A549 (cell line): ENCODE data around the gene NDUFA5. TPM values are rescaled to one million over a fixed set of nuclear protein-coding genes. Genes with fewer than 3 reads are reported as not detected.

Experiments used
- ATAC-seq, 2 experiments: fragments of 200-7000 bp in 1 of 2; fragments of >200 bp in 1 of 2; cut with Nextera tagmentation in 1 of 2; cut with Tn5 transposase in 1 of 2; 3 replicates each; pipeline versions ENCODE4 v1.8.0 to v1.9.1; 2018 to 2020; ENCODE audit warnings: mild to moderate bottlenecking in 1 of 2, moderate library complexity in 1 of 2
- CTCF ChIA-PET: fragments of 300-600 bp; sonication (Branson Sonifier 250); formaldehyde crosslinking; extraction: SDS; loops from one replicate; lab custom pipeline; 2021; ENCODE audit warnings: antibody characterized with exemption, inconsistent platforms; lab: Yijun Ruan, JAX
- POLR2A ChIA-PET: fragments of 350-600 bp; formaldehyde crosslinking; extraction: SDS; loops from one replicate; lab custom pipeline; 2021; ENCODE audit warnings: antibody characterized with exemption, inconsistent platforms; lab: Yijun Ruan, JAX
- DNase-seq, 2 experiments: peaks; one replicate each; pipeline versions ENCODE4 v3.0.0 to v3.0.0-alpha.2; 2011 to 2016; ENCODE audit warnings: low read depth in 1 of 2, low spot score in 1 of 2
- FAIRE-seq: peaks from 2 replicates; lab custom pipeline; 2011; peaks lifted over from hg19 to GRCh38; lab: Jason Lieb, UNC
- H3K27ac ChIP-seq, 2 experiments: fragments of >200 bp; sonication (Bioruptor Twin); formaldehyde crosslinking; 3 replicates each; pipeline ENCODE4 v1.5.1; 2016 to 2017
- H3K4me1 ChIP-seq: fragments of >200 bp; sonication (Bioruptor Twin); formaldehyde crosslinking; 3 replicates; pipeline ENCODE4 v1.6.1; 2016
- H3K4me2 ChIP-seq: fragments of >200 bp; sonication (Bioruptor Twin); formaldehyde crosslinking; 3 replicates; pipeline ENCODE4 v1.6.1; 2016
- H3K4me3 ChIP-seq: fragments of >200 bp; sonication (Bioruptor Twin); formaldehyde crosslinking; 3 replicates; pipeline ENCODE4 v1.5.1; 2016
- H3K9me3 ChIP-seq: fragments of >200 bp; sonication (Bioruptor Twin); formaldehyde crosslinking; 3 replicates; pipeline ENCODE4 v1.6.1; 2016
- BHLHE40 ChIP-seq: IDR thresholded peaks from 2 replicates; pipeline ENCODE4 v1.6.1; 2012; ENCODE audit warnings: low read depth, low read length, inconsistent platforms
- CBX8 ChIP-seq: fragments of 200-600 bp; sonication (generic); IDR thresholded peaks from 2 replicates; pipeline ENCODE4 v1.6.1; 2016
- CEBPB ChIP-seq, 2 experiments: fragments of >200 bp in 1 of 2; sonication (Bioruptor Twin) in 1 of 2; formaldehyde crosslinking in 1 of 2; IDR thresholded peaks; 2 replicates each; pipeline ENCODE4 v1.6.1; 2012 to 2016
- CTCF ChIP-seq: fragments of >200 bp; sonication (Bioruptor Twin); formaldehyde crosslinking; IDR thresholded peaks from 3 replicates; pipeline ENCODE4 v1.5.1; 2016
- EHF ChIP-seq: fragments of 250-450 bp; sonication (Bioruptor Pico); IDR thresholded peaks from 2 replicates; pipeline ENCODE4 v1.5.0; 2020; ENCODE audit warnings: mild to moderate bottlenecking
- ELK1 ChIP-seq: fragments of 150-350 bp; IDR thresholded peaks from 2 replicates; pipeline ENCODE4 v1.6.1; 2014; ENCODE audit warnings: low read depth, mild to moderate bottlenecking, low read length
- FOSB ChIP-seq: fragments of 250-450 bp; sonication (Bioruptor Pico); IDR thresholded peaks from 2 replicates; pipeline ENCODE4 v1.5.0; 2020; ENCODE audit warnings: mild to moderate bottlenecking, moderate library complexity
- FOXS1 ChIP-seq: fragments of 250-450 bp; sonication (Bioruptor Pico); IDR thresholded peaks from 2 replicates; pipeline ENCODE4 v1.5.0; 2020; ENCODE audit warnings: mild to moderate bottlenecking, moderate library complexity
- HEYL ChIP-seq: fragments of 250-450 bp; sonication (Bioruptor Pico); IDR thresholded peaks from 2 replicates; pipeline ENCODE4 v1.8.0; 2021; ENCODE audit warnings: mild to moderate bottlenecking, moderate library complexity
- HOXB13 ChIP-seq: fragments of 250-450 bp; sonication (Bioruptor Pico); IDR thresholded peaks from 2 replicates; pipeline ENCODE4 v1.5.0; 2020; ENCODE audit warnings: low read depth, mild to moderate bottlenecking, moderate library complexity
- KDM5A ChIP-seq: fragments of 200-600 bp; sonication (generic); IDR thresholded peaks from 2 replicates; pipeline ENCODE4 v1.6.1; 2016; ENCODE audit warnings: antibody characterized with exemption, mild to moderate bottlenecking
- MAFK ChIP-seq: fragments of 450-650 bp; IDR thresholded peaks from 2 replicates; pipeline ENCODE4 v1.6.1; 2014; ENCODE audit not compliant: partially characterized antibody
- PBX3 ChIP-seq: IDR thresholded peaks from 2 replicates; pipeline ENCODE4 v1.6.1; 2012
- POLR2AphosphoS2 ChIP-seq: conservative IDR thresholded peaks from 2 replicates; pipeline ENCODE4 v1.6.1; 2012; ENCODE audit warnings: low read length, improper control_type of control experiment, inconsistent platforms
- RNF2 ChIP-seq: fragments of 200-600 bp; sonication (generic); IDR thresholded peaks from 2 replicates; pipeline ENCODE4 v1.6.1; 2016; ENCODE audit warnings: low read depth, mild to moderate bottlenecking, antibody characterized with exemption, moderate library complexity, borderline replicate concordance
- ZFP36 ChIP-seq: fragments of 450-650 bp; IDR thresholded peaks from 2 replicates; pipeline ENCODE4 v1.6.1; 2014; ENCODE audit warnings: borderline replicate concordance; ENCODE audit not compliant: partially characterized antibody
- WGBS: methylation state at CpG from one replicate; pipeline ENCODE4 v1.1.6; 2017; ENCODE audit errors: missing lambda C conversion rate; 5-methylcytosine and 5-hydroxymethylcytosine counted together
- polyA plus RNA-seq, 4 experiments: library from polyadenylated mRNA; depleted of rRNA in 3 of 4; stranded (reverse); fragments of >200 nt; fragmentation: RNase III in 1 of 4; extraction: RNeasy Plus Mini Kit Qiagen cat#74134 plus additional on column Dnase treatment in 1 of 4; gene quantifications; 2 replicates in 3 of 4; 3 replicates in 1 of 4; pipeline ENCODE4 v1.2.3, GENCODE V29; 2011 to 2017
- TF ChIP-seq, protein P1 (sequence below): IDR thresholded peaks from 2 replicates; pipeline ENCODE4 v1.6.1; 2012
- TF ChIP-seq, protein P2 (sequence below): fragments of 250-450 bp; sonication (Bioruptor Pico); IDR thresholded peaks from 2 replicates; pipeline ENCODE4 v1.5.0; 2021; ENCODE audit warnings: mild to moderate bottlenecking, moderate library complexity, borderline replicate concordance

Gene NDUFA5
- polyA plus RNA-seq, 2 of the 4 experiments (the other 2 are of a cell fraction), result 58.8 to 64.8 TPM

DNA sequence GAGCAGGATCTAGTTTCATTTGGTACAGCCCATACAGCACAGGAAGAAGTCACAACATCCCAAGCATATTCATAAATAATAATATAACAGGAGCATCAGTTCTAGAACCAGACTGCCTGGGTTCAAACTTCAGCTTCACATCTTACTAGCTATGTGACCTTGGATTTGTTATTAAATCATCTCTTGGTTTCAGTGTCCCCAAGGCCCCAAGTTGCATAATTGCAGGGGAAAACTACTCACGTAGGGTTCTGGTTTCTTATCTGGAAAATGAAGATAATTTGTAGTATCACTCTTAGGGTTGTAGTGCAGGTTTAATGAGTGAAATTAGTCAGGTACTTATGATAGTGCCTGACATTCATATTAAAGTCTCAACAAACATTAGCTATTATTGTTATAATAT lies 17.7 kb downstream of the NDUFA5 start:
- ATAC-seq (no peak), FAIRE-seq (no peak), DNase-seq (no peak)
- Histone ChIP-seq H3K4me3 (no peak overlapping the region), H3K9me3 (no peaks in the 10 kb centered on the region), H3K27ac (no peak overlapping the region), H3K4me1 (peaks cover 18% of the 10 kb centered on the region), H3K4me2 (no peak overlapping the region)
- TF ChIP-seq EHF (no peak), ELK1 (no peak), PBX3 (no peak), ZFP36 (no peak), HEYL (CRISPR knock-in tag) (no peak), KDM5A (no peak), RNF2 (no peak), HOXB13 (CRISPR knock-in tag) (no peak), POLR2AphosphoS2 (no peak), BHLHE40 (no peak), FOSB (CRISPR knock-in tag) (no peak), MAFK (no peak), CBX8 (no peak), FOXS1 (CRISPR knock-in tag) (no peak)
- TF ChIP-seq, protein P1, sequence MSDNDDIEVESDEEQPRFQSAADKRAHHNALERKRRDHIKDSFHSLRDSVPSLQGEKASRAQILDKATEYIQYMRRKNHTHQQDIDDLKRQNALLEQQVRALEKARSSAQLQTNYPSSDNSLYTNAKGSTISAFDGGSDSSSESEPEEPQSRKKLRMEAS, result no peak
- CTCF ChIA-PET, result interaction anchor here (0.8 to 1.5 kb wide), 3 partner anchors 45 to 333 kb away, joined by 3 to 8 read pairs (median 3); no protein-coding TSS in a partner anchor
- POLR2A ChIA-PET, result no interaction called here
- WGBS, result 86% methylated on average over 1 of the region's 1 CpG

DNA sequence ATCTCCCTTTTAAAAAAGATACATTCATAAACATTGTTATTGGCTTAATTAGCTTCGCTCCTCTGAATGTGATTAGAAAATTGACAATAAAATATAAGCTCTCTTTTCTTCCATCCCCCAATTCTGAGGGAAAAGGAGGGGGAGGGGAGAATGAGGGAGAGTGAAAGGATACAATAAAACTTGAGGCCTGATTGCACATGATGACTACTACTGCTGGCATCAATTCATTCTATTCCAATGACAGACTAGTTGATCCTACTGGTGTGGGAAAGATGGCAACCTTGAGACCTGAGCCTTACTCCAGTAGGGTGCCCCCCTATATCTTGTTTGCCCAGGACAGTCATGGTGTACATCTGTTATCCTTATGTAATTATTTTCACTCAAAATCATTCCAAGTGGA lies 18.7 kb downstream of the NDUFA5 start:
- CTCF ChIA-PET, result interaction anchor here (0.9 to 1.5 kb wide), 3 partner anchors 10 to 46 kb away, joined by 3 to 8 read pairs (median 3); no protein-coding TSS in a partner anchor
- Histone ChIP-seq H3K4me2 (peak overlapping the region; percentile 69; the same call in 1 of the 3 replicates), H3K27ac (peak overlapping the region in 1 of 2 experiments; percentile 70; a peak in 3 of 6 replicates), H3K4me3 (no peak overlapping the region), H3K9me3 (no peaks in the 10 kb centered on the region), H3K4me1 (peaks cover 19% of the 10 kb centered on the region)
- POLR2A ChIA-PET, result no interaction called here
- FAIRE-seq, result no peak
- 95% methylated on average over 1 of the region's 1 CpG for WGBS
- no peak for DNase-seq
- TF ChIP-seq CTCF (no peak), CEBPB (IDR thresholded peaks at IDR 0.05) (no peak)
- TF ChIP-seq, protein P2, sequence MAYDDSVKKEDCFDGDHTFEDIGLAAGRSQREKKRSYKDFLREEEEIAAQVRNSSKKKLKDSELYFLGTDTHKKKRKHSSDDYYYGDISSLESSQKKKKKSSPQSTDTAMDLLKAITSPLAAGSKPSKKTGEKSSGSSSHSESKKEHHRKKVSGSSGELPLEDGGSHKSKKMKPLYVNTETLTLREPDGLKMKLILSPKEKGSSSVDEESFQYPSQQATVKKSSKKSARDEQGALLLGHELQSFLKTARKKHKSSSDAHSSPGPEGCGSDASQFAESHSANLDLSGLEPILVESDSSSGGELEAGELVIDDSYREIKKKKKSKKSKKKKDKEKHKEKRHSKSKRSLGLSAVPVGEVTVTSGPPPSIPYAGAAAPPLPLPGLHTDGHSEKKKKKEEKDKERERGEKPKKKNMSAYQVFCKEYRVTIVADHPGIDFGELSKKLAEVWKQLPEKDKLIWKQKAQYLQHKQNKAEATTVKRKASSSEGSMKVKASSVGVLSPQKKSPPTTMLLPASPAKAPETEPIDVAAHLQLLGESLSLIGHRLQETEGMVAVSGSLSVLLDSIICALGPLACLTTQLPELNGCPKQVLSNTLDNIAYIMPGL (CRISPR knock-in tag), result no peak
- ATAC-seq, result no peak
